ENCODE data around the gene MYH11. TPM values are rescaled to one million over a fixed set of nuclear protein-coding genes. Genes with fewer than 3 reads are reported as not detected.
"Not testable (repeated sequence)": the region's sequence is repeated elsewhere in the genome, so short reads cannot be mapped to it uniquely, and the experiment has no call there.

Gene MYH11
- total and polyA plus RNA-seq, 2 donors (not counting 1 experiment from before 2014, with no cell fraction given) = 1.3 to 14.5 TPM

DNA sequence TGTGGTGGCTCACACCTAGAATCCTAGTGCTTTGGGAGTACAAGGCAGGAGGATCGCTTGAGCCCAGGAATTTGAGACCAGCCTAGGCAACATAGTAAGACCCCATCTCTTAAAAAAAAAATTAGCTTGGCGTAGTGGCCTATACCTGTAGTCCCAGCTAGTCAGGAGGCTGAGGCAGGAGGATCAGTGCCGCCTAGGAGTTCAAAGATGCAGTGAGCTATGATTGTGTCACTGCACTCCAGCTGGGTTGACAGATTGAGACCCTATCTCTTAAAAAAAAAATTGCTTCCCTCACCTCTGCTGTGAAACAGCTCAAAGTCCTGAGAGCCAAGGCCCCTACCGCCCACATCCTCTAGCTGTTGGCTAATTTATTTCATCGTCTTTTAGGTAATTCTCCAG lies 196.6 kb downstream of the MYH11 start:
- Histone ChIP-seq H3K27me3 (ENCODE audit: control insufficient read depth, insufficient read depth, low read length) (no peaks in the 10 kb centered on the region), H3K4me1 (ENCODE audit: control insufficient read depth, extremely low read depth, insufficient read depth, low read length) (no peaks in the 10 kb centered on the region), H3K36me3 (ENCODE audit: control insufficient read depth, insufficient read depth, low read length) (no peaks in the 10 kb centered on the region), H3K4me2 (ENCODE audit: extremely low read depth, insufficient read depth, low read length) (no peak overlapping the region), H3K79me2 (ENCODE audit: control insufficient read depth, insufficient read depth, low read length) (peaks cover 33% of the 10 kb centered on the region), H2AFZ (ENCODE audit: low read length) (no peak overlapping the region), H3K27ac (ENCODE audit: insufficient read depth, low read length) (no peak overlapping the region), H3K9me3 (ENCODE audit: control insufficient read depth, insufficient read depth, low read depth, low read length) (no peaks in the 10 kb centered on the region), H3K4me3 (replicated peaks in 1 of 4; ENCODE audit: control extremely low read depth in 1 of 4, insufficient read depth in 1 of 4, low read depth in 3 of 4, low read length in 4 of 4) (no peak overlapping the region), H3K9ac (ENCODE audit: insufficient read depth, low read length) (no peak overlapping the region), H4K20me1 (ENCODE audit: control insufficient read depth, extremely low read depth, insufficient read depth, low read length) (no peaks in the 10 kb centered on the region)
- no peak for DNase-seq (ENCODE audit: low read depth in 2 of 2)
- no peak for TF ChIP-seq EZH2 (IDR thresholded peaks at IDR 0.05; ENCODE audit: low read length, missing control alignments)
- TF ChIP-seq CTCF (conservative IDR thresholded peaks at IDR 0.05 in 1 of 2, IDR thresholded peaks at IDR 0.05 in 1 of 2; ENCODE audit: low read depth in 1 of 2, low read length in 2 of 2) = no peak

GRCh38 chr16:15658556-15658955 lies 198.3 kb downstream of the MYH11 start:
- Histone ChIP-seq H3K9me3 (ENCODE audit: control insufficient read depth, insufficient read depth, low read depth, low read length) (no peaks in the 10 kb centered on the region), H3K4me1 (ENCODE audit: control insufficient read depth, extremely low read depth, insufficient read depth, low read length) (peaks cover 4% of the 10 kb centered on the region), H3K27me3 (ENCODE audit: control insufficient read depth, insufficient read depth, low read length) (no peaks in the 10 kb centered on the region), H4K20me1 (ENCODE audit: control insufficient read depth, extremely low read depth, insufficient read depth, low read length) (no peaks in the 10 kb centered on the region), H3K36me3 (ENCODE audit: control insufficient read depth, insufficient read depth, low read length) (no peaks in the 10 kb centered on the region), H3K4me3 (replicated peaks in 1 of 4; ENCODE audit: control extremely low read depth in 1 of 4, insufficient read depth in 1 of 4, low read depth in 3 of 4, low read length in 4 of 4) (no peak overlapping the region), H3K4me2 (ENCODE audit: extremely low read depth, insufficient read depth, low read length) (no peak overlapping the region), H3K27ac (ENCODE audit: insufficient read depth, low read length) (no peak overlapping the region), H2AFZ (ENCODE audit: low read length) (no peak overlapping the region), H3K79me2 (ENCODE audit: control insufficient read depth, insufficient read depth, low read length) (peaks cover 47% of the 10 kb centered on the region), H3K9ac (ENCODE audit: insufficient read depth, low read length) (no peak overlapping the region)
- TF ChIP-seq EZH2 (IDR thresholded peaks at IDR 0.05; ENCODE audit: low read length, missing control alignments) = no peak
- no peak for TF ChIP-seq CTCF (conservative IDR thresholded peaks at IDR 0.05 in 1 of 2, IDR thresholded peaks at IDR 0.05 in 1 of 2; ENCODE audit: low read depth in 1 of 2, low read length in 2 of 2)
- no peak for DNase-seq (ENCODE audit: low read depth in 2 of 2)

- H3K36me3 ChIP-seq (ENCODE audit: control insufficient read depth, insufficient read depth, low read length) = no peaks in the 10 kb centered on the region
- H3K27ac ChIP-seq (ENCODE audit: insufficient read depth, low read length) = no peak overlapping the region
- TF ChIP-seq CTCF (conservative IDR thresholded peaks at IDR 0.05 in 1 of 2, IDR thresholded peaks at IDR 0.05 in 1 of 2; ENCODE audit: low read depth in 1 of 2, low read length in 2 of 2) = no peak
- TF ChIP-seq EZH2 (IDR thresholded peaks at IDR 0.05; ENCODE audit: low read length, missing control alignments) = no peak
- H4K20me1 ChIP-seq (ENCODE audit: control insufficient read depth, extremely low read depth, insufficient read depth, low read length) = no peaks in the 10 kb centered on the region
- peaks cover 47% of the 10 kb centered on the region for H3K79me2 ChIP-seq (ENCODE audit: control insufficient read depth, insufficient read depth, low read length)
- H3K4me2 ChIP-seq (ENCODE audit: extremely low read depth, insufficient read depth, low read length) = no peak overlapping the region
- H2AFZ ChIP-seq (ENCODE audit: low read length) = no peak overlapping the region
- H3K27me3 ChIP-seq (ENCODE audit: control insufficient read depth, insufficient read depth, low read length) = no peaks in the 10 kb centered on the region
- no peak for DNase-seq (ENCODE audit: low read depth in 2 of 2)
- H3K9ac ChIP-seq (ENCODE audit: insufficient read depth, low read length) = no peak overlapping the region
- H3K4me3 ChIP-seq (replicated peaks in 1 of 4; ENCODE audit: control extremely low read depth in 1 of 4, insufficient read depth in 1 of 4, low read depth in 3 of 4, low read length in 4 of 4) = no peak overlapping the region
- peaks cover 8% of the 10 kb centered on the region for H3K4me1 ChIP-seq (ENCODE audit: control insufficient read depth, extremely low read depth, insufficient read depth, low read length)
- H3K9me3 ChIP-seq (ENCODE audit: control insufficient read depth, insufficient read depth, low read depth, low read length) = no peaks in the 10 kb centered on the region
These were observed 198.7 kb downstream of the MYH11 start for GRCh38 chr16:15658149-15658548.

DNA sequence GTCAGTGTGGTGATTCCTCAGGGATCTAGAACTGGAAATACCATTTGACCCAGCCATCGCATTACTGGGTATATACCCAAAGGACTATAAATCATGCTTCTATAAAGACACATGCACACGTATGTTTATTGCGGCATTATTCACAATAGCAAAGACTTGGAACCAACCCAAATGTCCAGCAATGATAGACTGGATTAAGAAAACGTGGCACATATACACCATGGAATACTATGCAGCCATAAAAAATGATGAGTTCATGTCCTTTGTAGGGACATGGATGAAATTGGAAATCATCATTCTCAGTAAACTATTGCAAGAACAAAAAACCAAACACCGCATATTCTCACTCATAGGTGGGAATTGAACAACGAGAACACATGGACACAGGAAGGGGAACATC lies 201.3 kb downstream of the MYH11 start:
- not testable (repeated sequence) for H3K9me3 ChIP-seq (ENCODE audit: control insufficient read depth, insufficient read depth, low read depth, low read length); DNase-seq (ENCODE audit: low read depth in 2 of 2); H4K20me1 ChIP-seq (ENCODE audit: control insufficient read depth, extremely low read depth, insufficient read depth, low read length)

More for the DNA sequence above, 201.3 kb downstream of the MYH11 start:
- not testable (repeated sequence) for H3K4me3 ChIP-seq (replicated peaks in 1 of 4; ENCODE audit: control extremely low read depth in 1 of 4, insufficient read depth in 1 of 4, low read depth in 3 of 4, low read length in 4 of 4); H3K27ac ChIP-seq (ENCODE audit: insufficient read depth, low read length); H3K4me2 ChIP-seq (ENCODE audit: extremely low read depth, insufficient read depth, low read length); H3K36me3 ChIP-seq (ENCODE audit: control insufficient read depth, insufficient read depth, low read length); H3K27me3 ChIP-seq (ENCODE audit: control insufficient read depth, insufficient read depth, low read length); H2AFZ ChIP-seq (ENCODE audit: low read length); H3K9ac ChIP-seq (ENCODE audit: insufficient read depth, low read length)
- peaks cover 55% of the 10 kb centered on the region for H3K79me2 ChIP-seq (ENCODE audit: control insufficient read depth, insufficient read depth, low read length)
- peaks cover 12% of the 10 kb centered on the region for H3K4me1 ChIP-seq (ENCODE audit: control insufficient read depth, extremely low read depth, insufficient read depth, low read length)

All from fibroblast of lung (primary cell).